Measurements from ENCODE around the gene OR8B3.

The OR8B3 gene

GRCh38 chr11:124441081-124441480 lies 42.3 kb upstream of the OR8B3 start:
- Histone ChIP-seq H3K79me2 (ENCODE audit: low read length) (no peaks in the 10 kb centered on the region), H3K9me2 (replicated peaks; ENCODE audit: insufficient read depth, low read length) (no peaks in the 10 kb centered on the region), H3K4me2 (ENCODE audit: low read depth, low read length) (no peak overlapping the region), H3K27ac (ENCODE audit: low read length) (no peak overlapping the region), H4K20me1 (ENCODE audit: insufficient read depth, low read length) (no peaks in the 10 kb centered on the region), H3K36me3 (replicated peaks; ENCODE audit: insufficient read depth, low read length) (no peaks in the 10 kb centered on the region), H3K4me3 (ENCODE audit: low read length) (no peak overlapping the region), H2AFZ (ENCODE audit: low read length) (no peak overlapping the region), H3F3A (ENCODE audit: insufficient read depth, low read length) (no peaks in the 10 kb centered on the region), H3K9me3 (replicated peaks; ENCODE audit: insufficient read depth, low read length) (no peaks in the 10 kb centered on the region), H3K4me1 (ENCODE audit: low read length) (no peaks in the 10 kb centered on the region), H3K27me3 (replicated peaks; ENCODE audit: insufficient read depth, low read length) (no peaks in the 10 kb centered on the region), H3K9ac (ENCODE audit: low read length) (no peak overlapping the region)
- TF ChIP-seq EZH2 (optimal IDR thresholded peaks at IDR 0.05; ENCODE audit: low read depth, low read length): no peak
- TF ChIP-seq CTCF (IDR thresholded peaks at IDR 0.05; ENCODE audit: low read length): no peak
- DNase-seq: no peak

- TF ChIP-seq CTCF (IDR thresholded peaks at IDR 0.05; ENCODE audit: low read length) (no peak), EZH2 (optimal IDR thresholded peaks at IDR 0.05; ENCODE audit: low read depth, low read length) (no peak), EZH2phosphoT487 (IDR thresholded peaks at IDR 0.05; ENCODE audit: low read length) (no peak)
- Histone ChIP-seq H2AFZ (ENCODE audit: low read length) (no peak overlapping the region), H3K27ac (ENCODE audit: low read length) (no peak overlapping the region), H4K20me1 (ENCODE audit: insufficient read depth, low read length) (no peaks in the 10 kb centered on the region), H3K36me3 (replicated peaks; ENCODE audit: insufficient read depth, low read length) (no peaks in the 10 kb centered on the region), H3K4me3 (ENCODE audit: low read length) (no peak overlapping the region), H3K9me2 (replicated peaks; ENCODE audit: insufficient read depth, low read length) (no peaks in the 10 kb centered on the region), H3K79me2 (ENCODE audit: low read length) (no peaks in the 10 kb centered on the region), H3K27me3 (replicated peaks; ENCODE audit: insufficient read depth, low read length) (no peaks in the 10 kb centered on the region), H3K9ac (ENCODE audit: low read length) (no peak overlapping the region), H3K4me1 (ENCODE audit: low read length) (no peaks in the 10 kb centered on the region), H3F3A (ENCODE audit: insufficient read depth, low read length) (no peaks in the 10 kb centered on the region), H3K9me3 (replicated peaks; ENCODE audit: insufficient read depth, low read length) (no peaks in the 10 kb centered on the region), H3K4me2 (ENCODE audit: low read depth, low read length) (no peak overlapping the region)
- DNase-seq: no peak
Measured at GRCh38 chr11:124440608-124441007, 41.8 kb upstream of the OR8B3 start.

GRCh38 chr11:124434699-124435098 lies 35.9 kb upstream of the OR8B3 start:
- Histone ChIP-seq H3K79me2 (ENCODE audit: low read length) (no peaks in the 10 kb centered on the region), H3K9ac (ENCODE audit: low read length) (no peak overlapping the region), H3K9me3 (replicated peaks; ENCODE audit: insufficient read depth, low read length) (no peaks in the 10 kb centered on the region), H4K20me1 (ENCODE audit: insufficient read depth, low read length) (no peaks in the 10 kb centered on the region), H3K4me3 (ENCODE audit: low read length) (no peak overlapping the region), H3K4me2 (ENCODE audit: low read depth, low read length) (no peak overlapping the region), H3K36me3 (replicated peaks; ENCODE audit: insufficient read depth, low read length) (no peaks in the 10 kb centered on the region), H3K27ac (ENCODE audit: low read length) (no peak overlapping the region), H3K9me2 (replicated peaks; ENCODE audit: insufficient read depth, low read length) (no peaks in the 10 kb centered on the region), H3F3A (ENCODE audit: insufficient read depth, low read length) (no peaks in the 10 kb centered on the region), H2AFZ (ENCODE audit: low read length) (no peak overlapping the region), H3K4me1 (ENCODE audit: low read length) (no peaks in the 10 kb centered on the region), H3K27me3 (replicated peaks; ENCODE audit: insufficient read depth, low read length) (no peaks in the 10 kb centered on the region)
- TF ChIP-seq CTCF (IDR thresholded peaks at IDR 0.05; ENCODE audit: low read length) (no peak), EZH2phosphoT487 (IDR thresholded peaks at IDR 0.05; ENCODE audit: low read length) (no peak)
- no peak for DNase-seq

- Histone ChIP-seq H3K4me3 (ENCODE audit: low read length) (no peak overlapping the region), H4K20me1 (ENCODE audit: insufficient read depth, low read length) (no peaks in the 10 kb centered on the region), H3K36me3 (replicated peaks; ENCODE audit: insufficient read depth, low read length) (no peaks in the 10 kb centered on the region), H3F3A (ENCODE audit: insufficient read depth, low read length) (no peaks in the 10 kb centered on the region), H3K79me2 (ENCODE audit: low read length) (no peaks in the 10 kb centered on the region), H3K4me1 (ENCODE audit: low read length) (no peaks in the 10 kb centered on the region), H3K27ac (ENCODE audit: low read length) (no peak overlapping the region), H3K27me3 (replicated peaks; ENCODE audit: insufficient read depth, low read length) (no peaks in the 10 kb centered on the region), H3K4me2 (ENCODE audit: low read depth, low read length) (no peak overlapping the region), H3K9ac (ENCODE audit: low read length) (no peak overlapping the region), H2AFZ (ENCODE audit: low read length) (no peak overlapping the region), H3K9me3 (replicated peaks; ENCODE audit: insufficient read depth, low read length) (no peaks in the 10 kb centered on the region), H3K9me2 (replicated peaks; ENCODE audit: insufficient read depth, low read length) (no peaks in the 10 kb centered on the region)
- no peak for DNase-seq
- no peak for TF ChIP-seq EZH2 (optimal IDR thresholded peaks at IDR 0.05; ENCODE audit: low read depth, low read length)
- TF ChIP-seq EZH2phosphoT487 (IDR thresholded peaks at IDR 0.05; ENCODE audit: low read length): no peak
- no peak for TF ChIP-seq CTCF (IDR thresholded peaks at IDR 0.05; ENCODE audit: low read length)
Measured at GRCh38 chr11:124429599-124429998, 30.8 kb upstream of the OR8B3 start.
